Activated T-cell treated with anti-CD3 and anti-CD28 coated beads, Interleukin-2, amount 50 U/mL, for 24 hours (primary cell): ENCODE results near the gene PEMT.

Experiments
- DNase-seq: peaks from one replicate; pipeline ENCODE4 v3.0.0-alpha.2; 2020
- H3K27ac Mint-ChIP-seq: 2 replicates; pipeline ENCODE4 v1.8.0; 2020; ENCODE audit warnings: mild to moderate bottlenecking, mixed read lengths
- H3K27me3 Mint-ChIP-seq: 2 replicates; pipeline ENCODE4 v1.8.0; 2020; ENCODE audit warnings: mixed read lengths
- H3K36me3 Mint-ChIP-seq: 2 replicates; pipeline ENCODE4 v1.8.0; 2020; ENCODE audit warnings: low read depth, mixed read lengths
- H3K4me1 Mint-ChIP-seq: 2 replicates; pipeline ENCODE4 v1.8.0; 2020; ENCODE audit warnings: low read depth, mixed read lengths
- H3K4me3 Mint-ChIP-seq: 2 replicates; pipeline ENCODE4 v1.8.0; 2020; ENCODE audit warnings: mild to moderate bottlenecking, moderate library complexity, mixed read lengths
- H3K9me3 Mint-ChIP-seq: 2 replicates; pipeline ENCODE4 v1.8.0; 2020; ENCODE audit warnings: mixed read lengths

Gene PEMT

GRCh38 chr17:17463821-17464220, 127.7 kb downstream of the PEMT start:
- Mint-ChIP-seq H3K4me1 (no peaks in the 10 kb centered on the region), H3K27ac (no peak overlapping the region), H3K36me3 (no peaks in the 10 kb centered on the region), H3K27me3 (peaks cover 10% of the 10 kb centered on the region), H3K4me3 (no peak overlapping the region), H3K9me3 (peaks cover 4% of the 10 kb centered on the region)
- DNase-seq: no peak

GRCh38 chr17:17462048-17462824, 129.3 kb downstream of the PEMT start:
- no peak overlapping the region for H3K27ac Mint-ChIP-seq
- H3K4me3 Mint-ChIP-seq: no peak overlapping the region
- peaks cover 4% of the 10 kb centered on the region for H3K9me3 Mint-ChIP-seq
- H3K36me3 Mint-ChIP-seq: no peaks in the 10 kb centered on the region
- peaks cover 10% of the 10 kb centered on the region for H3K27me3 Mint-ChIP-seq
- H3K4me1 Mint-ChIP-seq: no peaks in the 10 kb centered on the region
- DNase-seq: no peak

GRCh38 chr17:17460038-17460437, 131.5 kb downstream of the PEMT start:
- H3K4me1 Mint-ChIP-seq: no peaks in the 10 kb centered on the region
- no peak for DNase-seq
- peaks cover 4% of the 10 kb centered on the region for H3K9me3 Mint-ChIP-seq
- H3K27me3 Mint-ChIP-seq: peaks cover 3% of the 10 kb centered on the region
- H3K27ac Mint-ChIP-seq: no peak overlapping the region
- H3K4me3 Mint-ChIP-seq: no peak overlapping the region
- no peaks in the 10 kb centered on the region for H3K36me3 Mint-ChIP-seq

GRCh38 chr17:17457680-17458079, 133.8 kb downstream of the PEMT start:
- no peak for DNase-seq
- Mint-ChIP-seq H3K4me1 (no peaks in the 10 kb centered on the region), H3K4me3 (no peak overlapping the region), H3K9me3 (peaks cover 4% of the 10 kb centered on the region), H3K27ac (no peak overlapping the region), H3K27me3 (no peaks in the 10 kb centered on the region), H3K36me3 (no peaks in the 10 kb centered on the region)

GRCh38 chr17:17456251-17456650, 135.3 kb downstream of the PEMT start:
- H3K36me3 Mint-ChIP-seq: no peaks in the 10 kb centered on the region
- H3K27me3 Mint-ChIP-seq: no peaks in the 10 kb centered on the region
- no peak overlapping the region for H3K27ac Mint-ChIP-seq
- H3K4me1 Mint-ChIP-seq: no peaks in the 10 kb centered on the region
- no peak for DNase-seq
- no peak overlapping the region for H3K4me3 Mint-ChIP-seq
- H3K9me3 Mint-ChIP-seq: peaks cover 4% of the 10 kb centered on the region
